Breast epithelium (tissue), 3 donors: Measurements from ENCODE around the gene PAMR1.

Experiments
- POLR2A ChIP-seq: fragments of 450-650 bp; IDR thresholded peaks from one replicate; pipeline ENCODE4 v1.6.1; 2016; ENCODE audit warnings: antibody characterized with exemption, mild to moderate bottlenecking, moderate library complexity
- POLR2AphosphoS5 ChIP-seq, 3 donors: sonication (generic); formaldehyde crosslinking; IDR thresholded peaks; one replicate each; pipeline ENCODE4 v1.6.1; 2017; ENCODE audit warnings: antibody characterized with exemption in 3 of 3
- TF ChIP-seq, protein P1 (sequence below), 3 donors: fragments of 450-650 bp; IDR thresholded peaks; one replicate each; pipeline ENCODE4 v1.5.1; 2016 to 2017; ENCODE audit warnings: antibody characterized with exemption in 3 of 3, mild to moderate bottlenecking in 3 of 3, moderate library complexity in 3 of 3

- TF ChIP-seq, protein P1, sequence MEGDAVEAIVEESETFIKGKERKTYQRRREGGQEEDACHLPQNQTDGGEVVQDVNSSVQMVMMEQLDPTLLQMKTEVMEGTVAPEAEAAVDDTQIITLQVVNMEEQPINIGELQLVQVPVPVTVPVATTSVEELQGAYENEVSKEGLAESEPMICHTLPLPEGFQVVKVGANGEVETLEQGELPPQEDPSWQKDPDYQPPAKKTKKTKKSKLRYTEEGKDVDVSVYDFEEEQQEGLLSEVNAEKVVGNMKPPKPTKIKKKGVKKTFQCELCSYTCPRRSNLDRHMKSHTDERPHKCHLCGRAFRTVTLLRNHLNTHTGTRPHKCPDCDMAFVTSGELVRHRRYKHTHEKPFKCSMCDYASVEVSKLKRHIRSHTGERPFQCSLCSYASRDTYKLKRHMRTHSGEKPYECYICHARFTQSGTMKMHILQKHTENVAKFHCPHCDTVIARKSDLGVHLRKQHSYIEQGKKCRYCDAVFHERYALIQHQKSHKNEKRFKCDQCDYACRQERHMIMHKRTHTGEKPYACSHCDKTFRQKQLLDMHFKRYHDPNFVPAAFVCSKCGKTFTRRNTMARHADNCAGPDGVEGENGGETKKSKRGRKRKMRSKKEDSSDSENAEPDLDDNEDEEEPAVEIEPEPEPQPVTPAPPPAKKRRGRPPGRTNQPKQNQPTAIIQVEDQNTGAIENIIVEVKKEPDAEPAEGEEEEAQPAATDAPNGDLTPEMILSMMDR (IDR thresholded peaks at IDR 0.05): no peak
- TF ChIP-seq POLR2A (no peak), POLR2AphosphoS5 (IDR thresholded peaks at IDR 0.05) (no peak)
These were observed 105.0 kb downstream of the PAMR1 start for GRCh38 chr11:35420371-35420770.
